HG02885 (cell line): ENCODE measurements around the gene EPS8.
"Not testable (repeated sequence)": the region's sequence is repeated elsewhere in the genome, so short reads cannot be mapped to it uniquely, and the experiment has no call there.

ENCODE experiments used
- ATAC-seq: cut with Tn5 transposase; IDR thresholded peaks from one replicate; pipeline ENCODE4 v1.9.1; 2021; ENCODE audit warnings: mild to moderate bottlenecking; ENCODE audit not compliant: unreplicated experiment, poor library complexity

Gene EPS8

GRCh38 chr12:15625075-15625474 is 164.1 kb downstream of the EPS8 start:
- ATAC-seq = no peak

- no peak for ATAC-seq
Observed at GRCh38 chr12:15620741-15621539, 168.2 kb downstream of the EPS8 start.

DNA sequence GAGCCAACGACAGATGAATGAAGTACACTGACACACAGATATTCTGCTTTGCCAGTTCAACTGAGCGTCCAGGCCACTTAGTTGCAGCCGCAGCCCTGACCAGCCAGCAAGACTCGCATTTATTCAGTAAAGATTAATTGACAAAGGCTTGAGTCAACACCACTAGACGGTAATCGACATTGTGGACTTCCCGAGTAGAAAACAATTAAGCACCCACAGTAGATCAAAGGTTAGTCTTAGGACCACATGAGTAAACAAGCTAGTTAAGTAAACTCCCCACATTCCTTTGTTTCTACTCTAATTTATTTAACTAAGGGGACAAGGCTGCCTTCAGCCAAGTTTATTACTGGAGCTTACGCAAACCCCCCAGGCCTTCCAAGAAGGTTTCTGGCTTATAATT is 172.7 kb downstream of the EPS8 start:
- not testable (repeated sequence) for ATAC-seq

DNA sequence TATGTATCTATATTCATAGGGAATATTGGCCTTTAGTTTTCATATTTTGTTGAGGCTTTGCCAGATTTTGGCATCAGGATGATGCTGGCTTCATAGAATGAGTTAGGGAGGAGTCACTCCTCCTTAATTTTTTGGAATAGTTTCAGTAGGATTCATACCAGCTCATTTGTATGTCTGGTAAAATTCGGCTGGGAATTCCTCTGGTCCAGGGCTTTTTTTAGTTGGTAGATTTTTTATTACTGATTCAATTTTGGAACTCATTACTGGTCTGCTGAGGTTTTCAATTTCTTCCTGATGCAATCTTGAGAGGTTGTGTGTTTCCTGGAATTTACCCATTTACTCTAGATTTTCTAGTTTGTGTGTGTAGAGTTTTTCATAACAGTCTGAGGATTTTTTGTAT is 175.2 kb downstream of the EPS8 start:
- ATAC-seq = no peak

DNA sequence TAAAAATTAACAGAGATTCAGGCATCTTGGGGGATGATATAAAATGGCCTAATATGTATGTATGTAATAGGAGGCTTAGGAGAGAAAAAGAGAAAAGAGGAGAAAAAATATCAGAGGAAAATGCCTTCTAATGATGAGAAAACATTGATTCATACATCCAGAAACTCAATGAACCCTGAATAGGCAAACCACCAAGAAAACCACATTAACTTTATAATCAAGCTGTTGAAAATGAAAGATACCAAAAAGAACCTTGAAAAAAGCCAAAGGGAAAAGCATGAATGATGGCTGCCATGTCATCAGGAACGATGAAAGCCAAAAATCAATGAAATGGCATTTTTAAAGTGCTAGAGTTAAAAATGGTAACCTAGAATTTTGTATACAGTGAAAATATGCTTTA is 180.2 kb downstream of the EPS8 start:
- no peak for ATAC-seq

DNA sequence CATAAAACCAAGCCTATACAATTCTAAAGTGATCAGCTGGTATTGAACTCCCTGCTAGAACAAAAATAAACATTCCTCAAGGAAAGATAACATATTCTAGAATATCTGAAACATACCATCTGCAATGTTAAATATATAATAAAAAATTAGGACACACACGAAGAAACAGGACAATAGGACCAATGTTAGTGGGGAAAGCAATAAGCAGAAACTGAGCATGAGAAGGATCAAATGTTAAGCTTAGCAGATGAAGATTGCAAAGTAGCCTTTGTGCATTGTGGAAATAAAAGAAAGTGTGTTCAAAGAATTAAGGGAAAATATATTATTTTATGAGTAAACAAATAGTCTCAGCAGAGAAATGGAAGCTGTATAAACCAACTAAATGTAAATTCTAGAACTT is 180.8 kb downstream of the EPS8 start:
- ATAC-seq = no peak

- no peak for ATAC-seq
Observed at GRCh38 chr12:15605881-15606590, 183.2 kb downstream of the EPS8 start.

- ATAC-seq = no peak
Observed at GRCh38 chr12:15603474-15604085, 185.6 kb downstream of the EPS8 start.

DNA sequence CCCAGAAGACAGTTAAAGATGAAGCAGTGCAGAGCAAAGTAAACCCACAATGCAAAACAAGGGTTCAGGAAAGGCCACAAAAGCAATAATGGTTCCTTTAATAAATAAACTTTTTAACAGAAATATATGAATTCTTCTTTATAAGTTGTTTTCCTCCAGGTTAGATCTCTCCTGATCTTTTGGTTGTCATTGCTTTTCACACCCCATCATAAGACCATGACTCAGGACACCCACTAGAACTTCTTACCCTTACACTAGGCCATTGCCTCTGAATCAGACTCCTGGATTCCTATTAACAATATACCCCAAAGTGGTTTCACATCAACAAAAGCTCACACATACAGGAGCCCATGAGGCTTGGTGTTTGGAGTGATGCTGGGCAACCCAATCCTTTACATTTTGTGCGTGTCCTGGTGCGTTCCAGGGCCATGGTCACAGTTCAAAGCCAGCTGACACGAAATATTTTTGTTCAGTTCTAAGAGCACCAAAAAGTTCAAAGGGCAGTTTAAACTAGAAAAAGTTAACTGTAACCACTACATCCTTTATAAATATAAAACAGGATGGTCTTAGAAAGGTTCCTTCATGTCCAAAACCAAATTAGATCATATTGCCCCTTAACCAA is 187.0 kb downstream of the EPS8 start:
- no peak for ATAC-seq

DNA sequence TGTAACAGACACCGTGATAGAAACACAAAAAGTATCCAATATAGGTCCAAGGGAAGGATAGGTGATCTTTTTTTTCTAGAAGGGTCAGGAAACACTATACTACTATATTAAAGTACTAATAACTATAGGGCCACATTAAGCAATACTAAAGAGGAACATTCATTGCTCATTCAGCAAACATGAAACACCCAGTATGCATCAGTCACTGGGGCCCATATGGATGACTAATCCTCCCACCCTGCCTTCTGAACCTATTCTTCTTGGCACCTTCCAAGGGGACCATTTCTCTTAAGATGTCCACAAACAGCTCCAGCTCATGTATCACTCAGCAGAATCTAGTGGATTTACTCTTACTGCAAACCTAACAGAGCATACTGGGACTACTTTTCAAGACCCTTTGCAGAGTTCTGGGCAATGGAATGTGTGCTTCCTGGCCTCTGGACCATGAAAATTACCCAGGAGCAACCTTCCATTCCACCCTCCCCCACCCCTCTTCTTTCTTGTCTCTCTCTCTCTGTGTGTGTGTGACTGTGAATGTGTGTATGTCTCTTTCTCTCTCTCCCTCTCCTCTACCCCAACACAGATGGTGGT is 187.9 kb downstream of the EPS8 start:
- ATAC-seq = no peak

DNA sequence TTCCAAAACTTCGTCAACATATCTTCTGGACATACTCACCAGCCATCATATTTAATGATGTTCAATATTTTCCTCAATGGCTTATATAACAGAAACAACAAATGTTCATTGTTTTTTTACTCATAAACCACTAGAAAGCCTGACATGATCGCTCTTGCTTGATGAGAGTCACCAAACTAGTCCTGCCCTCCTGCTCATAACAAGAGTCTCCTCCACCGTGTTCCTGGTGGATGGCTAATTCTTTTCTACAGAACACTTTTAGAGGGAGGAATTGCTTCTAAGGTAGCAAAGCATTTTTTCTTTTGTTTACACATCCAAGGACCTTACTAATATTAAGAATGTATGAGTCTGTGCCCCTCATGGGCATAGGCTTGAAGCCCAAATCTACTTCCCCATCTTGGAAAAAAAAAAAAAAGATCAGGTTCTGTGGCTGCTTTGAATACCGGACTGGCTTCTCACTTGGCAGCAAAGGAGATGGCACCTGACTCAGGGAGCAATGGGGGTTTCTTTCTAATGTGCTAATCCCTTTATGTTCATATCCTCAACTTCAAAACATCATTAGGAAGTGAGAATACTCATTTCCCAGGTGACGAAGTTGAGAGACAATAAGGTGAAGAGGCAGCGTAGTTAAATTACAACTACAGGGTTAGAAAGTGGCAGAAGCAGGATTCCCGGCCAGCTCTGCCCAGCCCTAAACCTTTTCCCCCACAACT is 188.8 kb downstream of the EPS8 start:
- no peak for ATAC-seq

DNA sequence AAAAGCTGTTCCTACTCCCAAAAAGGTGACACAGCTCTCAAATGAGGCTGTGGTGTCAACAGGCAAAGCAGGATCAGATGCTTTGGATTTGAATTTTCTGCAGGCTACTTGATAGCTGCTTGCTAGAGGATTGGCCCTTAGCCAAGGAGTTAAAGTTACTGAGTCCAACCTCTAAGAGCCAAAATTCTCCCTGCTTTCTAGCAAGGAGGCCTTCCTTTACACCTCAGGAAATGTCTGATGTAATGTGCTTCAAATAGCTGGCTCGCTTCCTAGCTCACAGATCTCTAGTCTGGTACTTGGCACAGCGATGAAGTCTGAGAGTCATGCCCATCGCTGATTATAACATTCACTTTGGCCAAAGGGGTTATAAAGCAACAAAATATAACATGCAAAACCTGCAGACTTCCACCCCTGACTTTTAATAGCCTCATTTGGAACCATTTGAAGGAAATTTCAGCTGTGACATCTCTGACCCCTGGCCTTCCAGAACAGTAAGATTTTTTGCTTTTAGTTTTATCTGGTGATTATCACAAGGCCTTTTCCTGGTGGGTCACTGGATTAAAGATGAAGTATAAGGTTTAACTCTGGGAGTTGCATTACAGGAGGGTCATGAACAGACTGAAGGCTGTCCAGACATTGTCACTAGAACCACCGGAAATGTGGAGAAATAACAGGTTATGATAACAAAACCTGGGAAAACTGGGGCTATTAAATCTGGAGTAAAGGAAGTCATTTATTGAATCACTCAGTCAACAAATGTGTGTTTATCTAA is 189.7 kb downstream of the EPS8 start:
- ATAC-seq = no peak

DNA sequence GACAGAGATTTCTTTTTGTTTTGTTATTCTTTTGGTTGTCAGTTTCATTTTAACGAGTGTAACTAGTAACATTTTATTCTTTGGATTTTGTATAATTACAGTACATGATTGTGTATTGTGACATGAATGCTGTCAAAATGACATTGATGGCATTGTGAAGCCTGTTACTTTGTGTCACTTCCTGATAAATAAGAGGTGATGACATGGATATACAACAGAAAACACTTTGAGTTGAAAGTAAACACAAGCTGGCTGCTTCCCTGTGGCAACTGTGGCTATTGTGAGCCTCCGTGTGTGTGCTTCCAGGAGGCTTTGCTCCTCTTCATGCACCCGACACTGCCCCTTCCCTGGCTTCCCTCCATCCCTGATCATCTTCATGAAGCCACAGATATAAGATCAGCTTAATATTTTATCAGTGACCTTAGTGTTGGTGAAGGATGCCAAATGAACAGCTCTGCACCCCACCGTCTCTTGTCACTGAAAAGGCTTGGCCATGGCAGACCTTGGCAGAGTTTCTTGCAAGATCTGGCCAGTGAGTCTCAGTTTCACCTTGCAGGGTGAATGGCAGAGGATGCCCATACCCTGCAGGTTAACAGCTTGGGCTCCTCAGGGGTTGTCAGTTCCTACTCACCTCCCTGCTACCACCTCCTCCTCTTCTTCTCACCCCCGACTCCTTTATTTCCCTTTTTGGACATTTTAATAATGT is 191.9 kb downstream of the EPS8 start:
- ATAC-seq = no peak

- no peak for ATAC-seq
Observed at GRCh38 chr12:15596174-15596573, 193.0 kb downstream of the EPS8 start.

DNA sequence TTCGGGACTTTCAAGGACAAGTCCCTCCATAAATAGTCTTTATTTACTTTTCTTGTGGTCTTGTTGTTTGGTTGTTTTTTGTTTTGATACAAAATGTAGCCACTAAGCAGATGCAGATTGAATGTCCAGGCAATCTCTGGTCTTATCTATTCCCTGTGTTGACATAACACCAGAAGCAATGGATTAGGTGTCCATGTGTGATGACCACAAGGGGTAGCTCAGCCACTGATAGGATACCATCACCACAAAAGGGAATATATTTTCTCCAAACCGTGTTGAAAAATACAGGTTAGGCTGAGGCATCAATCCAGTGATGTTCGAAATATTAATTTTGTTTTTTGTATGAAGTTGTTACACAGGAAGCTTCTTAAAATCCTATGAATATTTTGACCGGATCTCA is 196.3 kb downstream of the EPS8 start:
- no peak for ATAC-seq

- no peak for ATAC-seq
Observed at GRCh38 chr12:15591811-15592210, 197.4 kb downstream of the EPS8 start.

DNA sequence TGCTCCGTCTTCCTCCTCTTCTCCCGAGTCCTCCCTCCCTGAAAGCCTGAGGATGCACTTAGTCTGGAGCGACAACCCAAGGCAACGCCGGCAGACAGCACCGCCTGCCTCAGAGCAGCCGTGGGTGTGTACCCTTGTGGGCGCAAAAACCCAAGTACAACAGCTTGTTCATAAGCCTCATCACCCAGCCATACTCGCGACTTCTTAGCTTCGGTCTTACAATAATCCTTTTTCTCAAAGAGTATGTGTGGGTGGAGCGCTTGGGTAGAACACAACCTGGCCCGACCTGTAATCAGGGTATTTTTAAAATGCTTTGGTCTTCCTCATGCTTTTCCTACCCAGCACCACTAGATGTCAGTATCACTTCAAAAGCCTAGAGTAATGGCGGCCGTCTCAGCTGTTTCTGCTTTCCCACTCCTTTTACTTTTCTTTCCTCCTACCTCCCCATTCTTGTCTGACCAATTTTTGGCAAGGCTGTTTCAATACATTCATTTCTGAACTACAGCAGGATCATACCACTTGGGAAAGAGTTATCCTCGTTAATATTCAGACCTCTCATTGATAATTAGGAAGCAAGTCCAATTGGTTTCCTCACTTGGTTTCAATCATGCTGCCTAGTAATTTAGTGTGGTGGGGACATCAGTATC is 198.9 kb downstream of the EPS8 start:
- peak; percentile 99 for ATAC-seq

GRCh38 chr12:15589328-15590032 is 199.7 kb downstream of the EPS8 start:
- ATAC-seq = no peak
